H9 (cell line): ENCODE results near the gene DPYSL3. TPM values are rescaled to one million over a fixed set of nuclear protein-coding genes. Genes with fewer than 3 reads are reported as not detected.

Experiments
- DNase-seq: peaks from one replicate; pipeline ENCODE4 v3.0.0-alpha.2; 2017
- H2AFZ ChIP-seq: one replicate; pipeline ENCODE4 v1.6.1; 2013; ENCODE audit warnings: mild to moderate bottlenecking, low read length, control low read depth, moderate library complexity
- H2AK5ac ChIP-seq: 2 replicates; pipeline ENCODE4 v1.6.1; 2013; ENCODE audit warnings: low read length, control low read depth, mixed read lengths; ENCODE audit not compliant: insufficient read length
- H2BK120ac ChIP-seq: one replicate; pipeline ENCODE4 v1.6.1; 2013; ENCODE audit warnings: low read depth, mild to moderate bottlenecking, low read length, control low read depth, inconsistent platforms; ENCODE audit not compliant: poor library complexity, severe bottlenecking
- H2BK12ac ChIP-seq: 2 replicates; pipeline ENCODE4 v1.6.1; 2013; ENCODE audit warnings: low read length, control low read depth, mixed read lengths, low read depth; ENCODE audit not compliant: insufficient read length
- H2BK15ac ChIP-seq: 2 replicates; pipeline ENCODE4 v1.6.1; 2013; ENCODE audit warnings: low read depth, low read length, control low read depth
- H2BK20ac ChIP-seq: one replicate; pipeline ENCODE4 v1.6.1; 2013; ENCODE audit warnings: low read depth, mild to moderate bottlenecking, low read length, control low read depth, inconsistent platforms; ENCODE audit not compliant: poor library complexity, severe bottlenecking
- H2BK5ac ChIP-seq: 2 replicates; pipeline ENCODE4 v1.6.1; 2013; ENCODE audit warnings: low read length, control low read depth, mixed read lengths; ENCODE audit not compliant: insufficient read length
- H3K14ac ChIP-seq: 2 replicates; pipeline ENCODE4 v1.6.1; 2013; ENCODE audit warnings: low read length, control low read depth; ENCODE audit not compliant: insufficient read depth
- H3K18ac ChIP-seq: 2 replicates; pipeline ENCODE4 v1.6.1; 2013; ENCODE audit warnings: low read depth, mild to moderate bottlenecking, mixed read lengths, low read length, control low read depth; ENCODE audit not compliant: insufficient read length
- H3K23ac ChIP-seq: 2 replicates; pipeline ENCODE4 v1.6.1; 2013; ENCODE audit warnings: low read length, control low read depth, mixed read lengths, low read depth; ENCODE audit not compliant: insufficient read length
- H3K23me2 ChIP-seq: 2 replicates; pipeline ENCODE4 v1.6.1; 2013; ENCODE audit warnings: low read depth, mild to moderate bottlenecking, mixed read lengths, low read length, control low read depth; ENCODE audit not compliant: insufficient read length, poor library complexity, severe bottlenecking
- H3K27ac ChIP-seq: 2 replicates; pipeline ENCODE4 v1.5.1; 2013; ENCODE audit warnings: low read length, control low read depth, mixed read lengths, low read depth; ENCODE audit not compliant: insufficient read length
- H3K27me3 ChIP-seq: 2 replicates; pipeline ENCODE4 v1.6.1; 2013; ENCODE audit warnings: low read length, control low read depth, inconsistent platforms; ENCODE audit not compliant: insufficient read depth
- H3K4ac ChIP-seq: 2 replicates; pipeline ENCODE4 v1.6.1; 2013; ENCODE audit warnings: low read depth, mild to moderate bottlenecking, control low read depth, inconsistent platforms, low read length, moderate library complexity
- H3K4me1 ChIP-seq: 2 replicates; pipeline ENCODE4 v1.6.1; 2013; ENCODE audit warnings: low read length, control low read depth, inconsistent platforms; ENCODE audit not compliant: insufficient read depth
- H3K4me2 ChIP-seq: 2 replicates; pipeline ENCODE4 v1.6.1; 2013; ENCODE audit warnings: low read length, control low read depth, mixed read lengths; ENCODE audit not compliant: insufficient read length, insufficient read depth
- H3K56ac ChIP-seq: 2 replicates; pipeline ENCODE4 v1.6.1; 2013; ENCODE audit warnings: low read depth, mild to moderate bottlenecking, mixed read lengths, low read length, control low read depth; ENCODE audit not compliant: insufficient read length
- H3K79me1 ChIP-seq: 2 replicates; pipeline ENCODE4 v1.6.1; 2013; ENCODE audit warnings: low read depth, mild to moderate bottlenecking, moderate library complexity, low read length, control low read depth, inconsistent platforms; ENCODE audit not compliant: insufficient read depth, poor library complexity, severe bottlenecking
- H3K79me2 ChIP-seq: 2 replicates; pipeline ENCODE4 v1.6.1; 2013; ENCODE audit warnings: low read length, control low read depth, inconsistent platforms; ENCODE audit not compliant: insufficient read depth
- H3K9ac ChIP-seq: 2 replicates; pipeline ENCODE4 v1.6.1; 2013; ENCODE audit warnings: low read length, control low read depth, mixed read lengths; ENCODE audit not compliant: insufficient read length; ENCODE audit errors: extremely low read depth
- H3K9me3 ChIP-seq: one replicate; pipeline ENCODE4 v1.6.1; 2013; ENCODE audit warnings: low read depth, low read length, inconsistent platforms; ENCODE audit not compliant: control insufficient read depth
- H3T11ph ChIP-seq: one replicate; pipeline ENCODE4 v1.6.1; 2013; ENCODE audit warnings: mild to moderate bottlenecking, low read length, control low read depth, inconsistent platforms
- H4K20me1 ChIP-seq: one replicate; pipeline ENCODE4 v1.6.1; 2013; ENCODE audit not compliant: control insufficient read depth, insufficient read length, insufficient read depth
- H4K5ac ChIP-seq: 2 replicates; pipeline ENCODE4 v1.6.1; 2013; ENCODE audit warnings: low read depth, mild to moderate bottlenecking, mixed read lengths, low read length, control low read depth; ENCODE audit not compliant: insufficient read length
- H4K8ac ChIP-seq: replicated peaks from 2 replicates; pipeline ENCODE4 v1.6.1; 2013; ENCODE audit warnings: low read length, control low read depth, mixed read lengths, low read depth; ENCODE audit not compliant: insufficient read length
- H4K91ac ChIP-seq: 2 replicates; pipeline ENCODE4 v1.6.1; 2013; ENCODE audit warnings: low read depth, mild to moderate bottlenecking, moderate library complexity, mixed read lengths, low read length, control low read depth; ENCODE audit not compliant: insufficient read length
- H3K27ac Mint-ChIP-seq, 3 experiments: 2 replicates in 2 of 3; 3 replicates in 1 of 3; pipeline ENCODE4 v1.8.0; 2020 to 2021; ENCODE audit warnings: mixed read lengths in 3 of 3, mild to moderate bottlenecking in 1 of 3, moderate library complexity in 1 of 3
- H3K27me3 Mint-ChIP-seq: 2 replicates; pipeline ENCODE4 v1.8.0; 2021; ENCODE audit warnings: low read depth, mild to moderate bottlenecking, moderate library complexity, mixed read lengths
- H3K36me3 Mint-ChIP-seq, 3 experiments: 2 replicates in 2 of 3; 3 replicates in 1 of 3; pipeline ENCODE4 v1.8.0; 2020 to 2021; ENCODE audit warnings: low read depth in 3 of 3, mixed read lengths in 3 of 3; ENCODE audit not compliant: insufficient read depth in 1 of 3
- H3K4me1 Mint-ChIP-seq, 2 experiments: 2 replicates each; pipeline ENCODE4 v1.8.0; 2020; ENCODE audit warnings: mixed read lengths in 2 of 2
- H3K4me3 Mint-ChIP-seq, 2 experiments: 2 replicates in 1 of 2; 3 replicates in 1 of 2; pipeline ENCODE4 v1.8.0; 2020 to 2021; ENCODE audit warnings: mild to moderate bottlenecking in 2 of 2, mixed read lengths in 2 of 2, moderate library complexity in 1 of 2
- H3K9me3 Mint-ChIP-seq, 2 experiments: 2 replicates in 1 of 2; 3 replicates in 1 of 2; pipeline ENCODE4 v1.8.0; 2020; ENCODE audit warnings: mild to moderate bottlenecking in 2 of 2, mixed read lengths in 2 of 2, moderate library complexity in 1 of 2
- WGBS: extraction: QIAGEN DNeasy Blood & Tissue Kit; methylation state at CpG from one replicate; pipeline ENCODE4 v1.1.7; 2013; ENCODE audit warnings: missing lambda C conversion rate, low lambda C conversion rate, mixed read lengths; ENCODE audit not compliant: insufficient read length; ENCODE audit errors: extremely low coverage; 5-methylcytosine and 5-hydroxymethylcytosine counted together
- total RNA-seq: library from RNA; stranded (reverse); gene quantifications from 2 replicates; pipeline ENCODE4 v1.2.1, GENCODE V29; 2021
- TF ChIP-seq, protein P1 (sequence below): fragments of 200-600 bp; sonication (generic); conservative IDR thresholded peaks from 3 replicates; pipeline ENCODE4 v1.8.0; 2021; ENCODE audit warnings: antibody characterized with exemption, mild to moderate bottlenecking

The DPYSL3 gene
- total RNA-seq, 1 experiment from 2014 or later, result 515 TPM

- Histone ChIP-seq H4K91ac (no peak overlapping the region), H3T11ph (no peak overlapping the region), H3K79me1 (no peaks in the 10 kb centered on the region), H3K27me3 (no peaks in the 10 kb centered on the region), H3K4ac (no peak overlapping the region), H4K8ac (no peak overlapping the region), H3K4me2 (no peak overlapping the region), H3K9me3 (no peaks in the 10 kb centered on the region), H2BK20ac (no peak overlapping the region), H3K56ac (no peak overlapping the region), H3K79me2 (no peaks in the 10 kb centered on the region), H3K14ac (no peak overlapping the region), H4K20me1 (no peaks in the 10 kb centered on the region), H2BK15ac (no peak overlapping the region), H3K18ac (no peak overlapping the region), H3K27ac (no peak overlapping the region), H2AFZ (no peak overlapping the region), H3K4me1 (no peaks in the 10 kb centered on the region), H3K9ac (no peak overlapping the region), H3K23ac (no peak overlapping the region), H2BK120ac (no peak overlapping the region), H2AK5ac (no peak overlapping the region), H3K23me2 (no peaks in the 10 kb centered on the region), H2BK12ac (no peak overlapping the region), H4K5ac (no peak overlapping the region), H2BK5ac (no peak overlapping the region)
- peaks cover 28 to 48% of the 10 kb centered on the region in 2 experiments for H3K4me1 Mint-ChIP-seq
- peak; percentile 58 for DNase-seq
- no CpG with 5 or more reads among the region's 15 CpGs for WGBS
- no peaks in the 10 kb centered on the region for H3K9me3 Mint-ChIP-seq
- peaks cover 53 to 87% (median 79%) of the 10 kb centered on the region in 3 experiments for H3K36me3 Mint-ChIP-seq
- H3K4me3 Mint-ChIP-seq, result no peak overlapping the region
- H3K27me3 Mint-ChIP-seq, result peaks cover 2% of the 10 kb centered on the region; the same call in 1 of the 2 replicates
- H3K27ac Mint-ChIP-seq, result peak overlapping the region in 2 of 3 experiments; percentile 29 to 81; a peak in 4 of 7 replicates
- TF ChIP-seq, protein P1, sequence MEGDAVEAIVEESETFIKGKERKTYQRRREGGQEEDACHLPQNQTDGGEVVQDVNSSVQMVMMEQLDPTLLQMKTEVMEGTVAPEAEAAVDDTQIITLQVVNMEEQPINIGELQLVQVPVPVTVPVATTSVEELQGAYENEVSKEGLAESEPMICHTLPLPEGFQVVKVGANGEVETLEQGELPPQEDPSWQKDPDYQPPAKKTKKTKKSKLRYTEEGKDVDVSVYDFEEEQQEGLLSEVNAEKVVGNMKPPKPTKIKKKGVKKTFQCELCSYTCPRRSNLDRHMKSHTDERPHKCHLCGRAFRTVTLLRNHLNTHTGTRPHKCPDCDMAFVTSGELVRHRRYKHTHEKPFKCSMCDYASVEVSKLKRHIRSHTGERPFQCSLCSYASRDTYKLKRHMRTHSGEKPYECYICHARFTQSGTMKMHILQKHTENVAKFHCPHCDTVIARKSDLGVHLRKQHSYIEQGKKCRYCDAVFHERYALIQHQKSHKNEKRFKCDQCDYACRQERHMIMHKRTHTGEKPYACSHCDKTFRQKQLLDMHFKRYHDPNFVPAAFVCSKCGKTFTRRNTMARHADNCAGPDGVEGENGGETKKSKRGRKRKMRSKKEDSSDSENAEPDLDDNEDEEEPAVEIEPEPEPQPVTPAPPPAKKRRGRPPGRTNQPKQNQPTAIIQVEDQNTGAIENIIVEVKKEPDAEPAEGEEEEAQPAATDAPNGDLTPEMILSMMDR, result peak; percentile 83
Measured at GRCh38 chr5:147393874-147394672, 115.8 kb downstream of the DPYSL3 start.
